22Rv1 (cell line): ENCODE measurements around the gene NT5DC4.
"Not testable (repeated sequence)": the region's sequence is repeated elsewhere in the genome, so short reads cannot be mapped to it uniquely, and the experiment has no call there.

Source experiments
- H3K27ac ChIP-seq: fragments of 450-650 bp; 2 replicates; pipeline ENCODE4 v1.5.1; 2017
- CTCF ChIP-seq: fragments of 450-650 bp; IDR thresholded peaks from 2 replicates; pipeline ENCODE4 v1.5.1; 2017; ENCODE audit warnings: mild to moderate bottlenecking
- ZFX ChIP-seq: fragments of 450-650 bp; IDR thresholded peaks from 2 replicates; pipeline ENCODE4 v1.6.1; 2017; ENCODE audit warnings: antibody characterized with exemption, borderline replicate concordance

The NT5DC4 gene

GRCh38 chr2:112699984-112700667, 20.7 kb upstream of the NT5DC4 start:
- no peak for TF ChIP-seq ZFX
- TF ChIP-seq CTCF: no peak
- H3K27ac ChIP-seq: no peak overlapping the region

GRCh38 chr2:112701052-112701451, 19.8 kb upstream of the NT5DC4 start:
- no peak overlapping the region for H3K27ac ChIP-seq
- TF ChIP-seq CTCF: no peak
- TF ChIP-seq ZFX: no peak

GRCh38 chr2:112703684-112704083, 17.1 kb upstream of the NT5DC4 start:
- no peak for TF ChIP-seq ZFX
- no peak for TF ChIP-seq CTCF

GRCh38 chr2:112705575-112705974, 15.2 kb upstream of the NT5DC4 start:
- no peak for TF ChIP-seq CTCF
- TF ChIP-seq ZFX: no peak
- no peak overlapping the region for H3K27ac ChIP-seq

More at GRCh38 chr2:112703684-112704083, 17.1 kb upstream of the NT5DC4 start:
- no peak overlapping the region for H3K27ac ChIP-seq

DNA sequence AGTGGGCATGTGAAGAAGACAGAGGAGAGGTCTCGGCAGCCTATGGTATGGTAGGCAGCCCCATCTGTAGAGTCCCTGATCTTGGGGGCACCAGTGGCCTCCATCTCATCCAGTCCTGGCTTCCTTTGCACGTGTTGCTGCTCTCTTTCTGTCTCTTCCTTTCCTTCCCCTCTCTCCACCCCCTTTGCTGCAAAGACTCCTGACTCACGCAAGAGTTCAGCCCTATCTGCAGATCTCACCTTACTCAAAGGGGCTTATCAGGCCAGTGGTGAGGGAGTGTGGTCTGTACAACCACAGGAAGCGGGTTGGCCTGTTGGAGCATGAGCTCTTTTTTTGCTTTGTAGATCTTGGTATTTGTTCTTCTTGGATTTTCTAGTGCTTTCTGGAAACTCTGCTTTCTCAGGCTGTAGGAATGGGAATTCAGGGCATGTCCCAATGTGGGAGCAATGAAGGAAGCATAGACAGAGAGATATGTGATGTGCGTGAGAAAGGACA, 14.6 kb upstream of the NT5DC4 start:
- TF ChIP-seq ZFX: no peak
- no peak for TF ChIP-seq CTCF

GRCh38 chr2:112706947-112707346, 13.9 kb upstream of the NT5DC4 start:
- not testable (repeated sequence) for H3K27ac ChIP-seq

More for the DNA sequence above, 14.6 kb upstream of the NT5DC4 start:
- H3K27ac ChIP-seq: no peak overlapping the region

GRCh38 chr2:112708968-112709367, 11.9 kb upstream of the NT5DC4 start:
- no peak overlapping the region for H3K27ac ChIP-seq
- no peak for TF ChIP-seq ZFX
- TF ChIP-seq CTCF: no peak

GRCh38 chr2:112709703-112710102, 11.1 kb upstream of the NT5DC4 start:
- TF ChIP-seq ZFX: no peak
- no peak for TF ChIP-seq CTCF
- no peak overlapping the region for H3K27ac ChIP-seq
